ENCODE results near the gene AUTS2.

AUTS2 gene

DNA sequence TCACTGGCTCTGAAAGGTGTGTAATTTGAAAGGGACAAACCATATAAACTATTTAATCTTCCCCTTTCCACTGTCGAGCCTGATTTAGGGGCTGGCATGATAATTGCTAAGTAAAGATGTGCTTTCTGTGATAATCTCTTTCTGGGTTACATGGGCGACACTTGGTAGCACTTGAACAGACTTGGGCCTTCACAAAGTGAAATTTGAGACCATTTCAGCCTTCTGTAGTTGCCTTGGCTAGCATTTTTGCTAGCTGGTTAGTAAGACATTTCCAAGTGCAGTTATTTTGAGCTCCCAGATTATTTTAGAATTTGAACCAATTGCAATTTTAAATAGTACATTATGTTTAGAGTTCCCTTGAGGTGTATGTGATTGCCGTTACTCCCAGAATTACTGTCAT, 1101.0 kb downstream of the AUTS2 start:
- no peak for ATAC-seq (replicated peaks; ENCODE audit: extremely low read depth, poor library complexity, severe bottlenecking)
- H3K36me3 Mint-ChIP-seq (ENCODE audit: insufficient read depth), result peaks cover 27% of the 10 kb centered on the region
- H3K4me1 Mint-ChIP-seq, result peaks cover 42% of the 10 kb centered on the region
- DNase-seq (ENCODE audit: low spot score in 2 of 2), result no peak
- H3K9me3 Mint-ChIP-seq, result no peaks in the 10 kb centered on the region
- no peak overlapping the region for H3K27ac Mint-ChIP-seq (ENCODE audit: low read depth)
- no peaks in the 10 kb centered on the region for H3K27me3 Mint-ChIP-seq
- H3K4me3 Mint-ChIP-seq, result no peak overlapping the region

DNA sequence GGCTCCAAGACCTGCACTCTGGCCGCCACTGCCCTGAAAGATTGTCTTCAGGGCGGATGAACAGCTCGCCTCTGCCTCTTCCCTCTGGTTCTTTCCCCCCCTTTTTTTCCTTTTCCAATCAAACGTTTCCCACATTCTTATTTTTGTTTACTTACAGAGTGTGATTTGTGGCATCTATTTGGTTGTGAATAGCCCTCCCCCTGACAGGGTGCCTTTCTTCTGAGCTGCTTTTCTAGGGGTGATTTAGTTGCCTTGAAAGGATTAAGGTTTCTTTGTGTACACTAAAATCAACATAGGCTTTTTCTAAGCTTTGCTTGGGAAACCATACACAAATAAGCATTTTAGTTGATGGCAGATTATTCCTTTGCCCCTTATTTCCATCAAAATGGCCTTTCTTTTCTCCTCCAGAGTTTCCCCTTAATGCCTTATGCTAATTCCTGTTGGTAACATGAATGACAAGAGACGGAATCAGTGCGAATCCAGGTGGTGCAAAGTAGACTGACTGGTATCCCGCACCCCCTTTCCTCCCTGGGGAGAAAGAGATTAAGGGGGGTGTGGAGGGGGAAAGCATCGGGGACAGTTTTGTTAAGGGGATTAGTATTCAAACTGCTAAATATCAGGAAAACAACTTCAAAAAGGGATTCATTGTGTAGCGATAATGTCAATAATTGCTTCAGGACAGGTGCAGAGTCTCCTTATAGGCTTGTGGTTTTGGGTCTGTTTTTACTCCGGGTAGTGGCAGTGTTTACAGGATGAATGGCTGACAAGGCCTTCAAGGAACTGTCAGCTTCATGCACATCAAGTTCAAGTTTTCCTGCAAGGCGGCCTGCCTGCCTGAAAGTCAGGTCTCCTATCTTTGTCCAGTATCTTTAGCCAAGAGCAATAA, 1102.0 kb downstream of the AUTS2 start:
- ATAC-seq (replicated peaks; ENCODE audit: extremely low read depth, poor library complexity, severe bottlenecking), result no peak
- no peaks in the 10 kb centered on the region for H3K9me3 Mint-ChIP-seq
- DNase-seq (ENCODE audit: low spot score in 2 of 2), result no peak
- no peak overlapping the region for H3K27ac Mint-ChIP-seq (ENCODE audit: low read depth)
- peaks cover 52% of the 10 kb centered on the region for H3K4me1 Mint-ChIP-seq
- H3K36me3 Mint-ChIP-seq (ENCODE audit: insufficient read depth), result peaks cover 29% of the 10 kb centered on the region
- H3K4me3 Mint-ChIP-seq, result no peak overlapping the region
- H3K27me3 Mint-ChIP-seq, result no peaks in the 10 kb centered on the region

DNA sequence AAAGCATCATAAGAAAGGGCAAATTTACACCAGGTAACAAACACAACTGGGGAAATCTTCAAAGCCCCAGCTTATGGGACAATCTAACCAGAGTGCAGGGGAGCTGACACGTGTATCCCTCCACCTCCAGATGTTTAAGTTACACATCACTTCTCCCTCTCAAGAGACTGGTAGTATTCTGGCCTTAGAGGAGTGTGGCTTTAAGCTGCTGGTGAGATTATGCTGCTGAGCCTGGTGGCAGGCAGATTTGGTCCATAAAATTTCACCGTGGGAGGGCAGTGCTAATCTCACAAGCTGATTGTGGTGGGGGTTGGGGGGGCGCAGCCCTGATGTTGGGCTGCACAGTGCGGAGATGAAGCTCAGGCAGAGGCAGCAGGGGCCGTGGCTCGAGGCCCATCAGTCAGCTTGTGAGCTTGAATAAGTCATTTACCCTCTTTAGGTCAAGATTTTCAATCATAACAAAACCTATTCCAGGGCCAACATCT, 1102.7 kb downstream of the AUTS2 start:
- ATAC-seq (replicated peaks; ENCODE audit: extremely low read depth, poor library complexity, severe bottlenecking), result no peak
- Mint-ChIP-seq H3K4me3 (no peak overlapping the region), H3K36me3 (ENCODE audit: insufficient read depth) (peaks cover 24% of the 10 kb centered on the region), H3K27ac (ENCODE audit: low read depth) (no peak overlapping the region), H3K27me3 (no peaks in the 10 kb centered on the region), H3K4me1 (peaks cover 53% of the 10 kb centered on the region), H3K9me3 (no peaks in the 10 kb centered on the region)
- DNase-seq (ENCODE audit: low spot score in 2 of 2), result no peak

GRCh38 chr7:70701477-70701876, 1103.2 kb downstream of the AUTS2 start:
- no peaks in the 10 kb centered on the region for H3K27me3 Mint-ChIP-seq
- ATAC-seq (replicated peaks; ENCODE audit: extremely low read depth, poor library complexity, severe bottlenecking), result no peak
- no peak for DNase-seq (ENCODE audit: low spot score in 2 of 2)
- no peak overlapping the region for H3K27ac Mint-ChIP-seq (ENCODE audit: low read depth)
- H3K4me3 Mint-ChIP-seq, result no peak overlapping the region
- H3K36me3 Mint-ChIP-seq (ENCODE audit: insufficient read depth), result peaks cover 22% of the 10 kb centered on the region
- H3K4me1 Mint-ChIP-seq, result peaks cover 53% of the 10 kb centered on the region
- no peaks in the 10 kb centered on the region for H3K9me3 Mint-ChIP-seq

GRCh38 chr7:70701991-70702390, 1103.7 kb downstream of the AUTS2 start:
- DNase-seq (ENCODE audit: low spot score in 2 of 2), result no peak
- Mint-ChIP-seq H3K9me3 (no peaks in the 10 kb centered on the region), H3K27ac (ENCODE audit: low read depth) (no peak overlapping the region), H3K4me1 (peaks cover 52% of the 10 kb centered on the region), H3K27me3 (no peaks in the 10 kb centered on the region), H3K36me3 (ENCODE audit: insufficient read depth) (peaks cover 21% of the 10 kb centered on the region), H3K4me3 (no peak overlapping the region)
- no peak for ATAC-seq (replicated peaks; ENCODE audit: extremely low read depth, poor library complexity, severe bottlenecking)

- Mint-ChIP-seq H3K9me3 (no peaks in the 10 kb centered on the region), H3K27ac (ENCODE audit: low read depth) (peak overlapping the region; percentile 38)
- ATAC-seq (replicated peaks; ENCODE audit: extremely low read depth, poor library complexity, severe bottlenecking), result no peak
These were observed 1105.5 kb downstream of the AUTS2 start for GRCh38 chr7:70703785-70704184.

DNA sequence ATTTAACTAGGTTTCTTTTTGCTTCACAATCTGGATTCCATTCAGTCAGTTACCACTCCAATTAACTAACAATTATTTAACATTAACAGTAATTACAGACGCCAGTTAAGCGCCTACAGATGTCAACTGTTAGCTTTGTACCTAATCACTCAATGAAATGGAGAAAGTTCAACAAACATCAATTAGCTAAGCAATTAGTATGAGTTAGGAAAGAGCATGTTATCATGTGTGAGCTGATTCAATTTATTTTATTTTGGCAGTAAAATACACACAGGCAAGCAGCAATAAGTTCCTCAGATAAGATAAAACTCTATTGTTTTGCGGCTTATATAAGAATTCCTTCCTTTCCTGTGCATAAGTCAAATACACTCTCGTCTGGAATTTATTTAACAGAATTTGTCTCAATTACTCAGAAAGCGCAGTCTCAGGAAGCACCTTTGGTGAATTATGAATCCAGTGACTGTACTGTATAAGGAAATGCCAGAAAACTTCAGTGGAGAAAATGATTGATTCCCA, 1106.6 kb downstream of the AUTS2 start:
- H3K27ac Mint-ChIP-seq (ENCODE audit: low read depth), result no peak overlapping the region
- no peaks in the 10 kb centered on the region for H3K27me3 Mint-ChIP-seq
- H3K9me3 Mint-ChIP-seq, result no peaks in the 10 kb centered on the region
- peaks cover 48% of the 10 kb centered on the region for H3K4me1 Mint-ChIP-seq
- H3K36me3 Mint-ChIP-seq (ENCODE audit: insufficient read depth), result peaks cover 12% of the 10 kb centered on the region
- DNase-seq (ENCODE audit: low spot score in 2 of 2), result no peak
- ATAC-seq (replicated peaks; ENCODE audit: extremely low read depth, poor library complexity, severe bottlenecking), result no peak
- no peak overlapping the region for H3K4me3 Mint-ChIP-seq

More at GRCh38 chr7:70703785-70704184, 1105.5 kb downstream of the AUTS2 start:
- no peak for DNase-seq (ENCODE audit: low spot score in 2 of 2)
- H3K36me3 Mint-ChIP-seq (ENCODE audit: insufficient read depth), result peaks cover 13% of the 10 kb centered on the region
- peaks cover 49% of the 10 kb centered on the region for H3K4me1 Mint-ChIP-seq
- H3K27me3 Mint-ChIP-seq, result no peaks in the 10 kb centered on the region
- peak overlapping the region; percentile 9 for H3K4me3 Mint-ChIP-seq

GRCh38 chr7:70706204-70706603, 1107.9 kb downstream of the AUTS2 start:
- H3K4me1 Mint-ChIP-seq, result peaks cover 61% of the 10 kb centered on the region
- H3K27ac Mint-ChIP-seq (ENCODE audit: low read depth), result peak overlapping the region; percentile 51
- peaks cover 12% of the 10 kb centered on the region for H3K36me3 Mint-ChIP-seq (ENCODE audit: insufficient read depth)
- no peaks in the 10 kb centered on the region for H3K9me3 Mint-ChIP-seq
- DNase-seq (ENCODE audit: low spot score in 2 of 2) (no peak), ATAC-seq (replicated peaks; ENCODE audit: extremely low read depth, poor library complexity, severe bottlenecking) (no peak)
- H3K27me3 Mint-ChIP-seq, result no peaks in the 10 kb centered on the region
- no peak overlapping the region for H3K4me3 Mint-ChIP-seq

GRCh38 chr7:70706698-70707097, 1108.4 kb downstream of the AUTS2 start:
- Mint-ChIP-seq H3K4me3 (no peak overlapping the region), H3K9me3 (no peaks in the 10 kb centered on the region), H3K27me3 (no peaks in the 10 kb centered on the region), H3K27ac (ENCODE audit: low read depth) (peak overlapping the region; percentile 51), H3K36me3 (ENCODE audit: insufficient read depth) (peaks cover 10% of the 10 kb centered on the region), H3K4me1 (peaks cover 66% of the 10 kb centered on the region)
- DNase-seq (ENCODE audit: low spot score in 2 of 2), result no peak
- ATAC-seq (replicated peaks; ENCODE audit: extremely low read depth, poor library complexity, severe bottlenecking), result no peak

DNA sequence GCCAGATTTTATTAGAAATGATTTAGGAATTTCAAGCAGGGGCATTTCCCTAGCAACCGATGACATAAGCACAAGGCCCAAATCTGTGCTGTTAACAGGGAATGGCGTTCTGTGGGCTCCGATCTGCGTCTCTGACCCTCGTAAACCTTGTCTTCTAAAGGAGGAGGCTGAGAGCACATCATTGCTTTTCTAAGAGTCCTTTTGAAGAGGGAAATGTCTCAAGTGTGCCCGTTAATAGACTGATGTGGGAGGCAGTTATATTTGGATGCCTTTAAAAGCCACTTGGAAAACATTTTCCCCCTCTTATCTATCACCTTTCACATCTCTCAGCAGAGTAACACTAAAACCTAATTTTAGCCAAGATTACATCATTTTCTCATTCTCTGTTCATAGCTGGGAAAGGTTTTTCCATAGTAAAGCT, 1109.6 kb downstream of the AUTS2 start:
- Mint-ChIP-seq H3K36me3 (ENCODE audit: insufficient read depth) (peaks cover 11% of the 10 kb centered on the region), H3K4me1 (peaks cover 78% of the 10 kb centered on the region), H3K4me3 (peak overlapping the region; percentile 4), H3K27ac (ENCODE audit: low read depth) (peak overlapping the region; percentile 51), H3K27me3 (no peaks in the 10 kb centered on the region), H3K9me3 (no peaks in the 10 kb centered on the region)
- no peak for ATAC-seq (replicated peaks; ENCODE audit: extremely low read depth, poor library complexity, severe bottlenecking)
- DNase-seq (ENCODE audit: low spot score in 2 of 2), result no peak

DNA sequence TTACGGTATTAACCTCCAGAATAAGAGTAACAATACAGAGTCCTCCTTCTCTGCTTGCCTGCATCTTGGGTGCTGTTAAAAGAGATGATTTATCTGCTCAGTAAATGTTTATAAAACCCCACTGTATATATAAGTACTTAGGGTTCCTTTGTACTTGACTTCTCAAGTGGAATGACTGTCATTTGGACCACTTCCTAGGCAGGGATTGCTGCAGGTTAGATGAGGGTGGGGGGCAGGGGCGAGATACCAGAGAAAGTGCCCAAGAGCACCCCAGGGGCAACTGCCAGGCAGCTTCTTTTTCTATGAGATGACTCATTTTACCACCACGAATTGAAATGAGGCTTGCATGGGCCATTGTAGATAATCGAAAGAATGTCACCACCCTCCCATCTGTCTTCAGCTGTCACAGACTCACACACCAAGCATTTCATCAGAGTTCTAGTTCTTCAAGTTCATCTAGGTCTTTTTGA, 1111.8 kb downstream of the AUTS2 start:
- DNase-seq (ENCODE audit: low spot score in 2 of 2), result no peak
- Mint-ChIP-seq H3K27ac (ENCODE audit: low read depth) (peak overlapping the region; percentile 61), H3K4me3 (peak overlapping the region; percentile 25), H3K9me3 (no peaks in the 10 kb centered on the region), H3K4me1 (peaks cover 75% of the 10 kb centered on the region), H3K27me3 (no peaks in the 10 kb centered on the region), H3K36me3 (ENCODE audit: insufficient read depth) (peaks cover 6% of the 10 kb centered on the region)
- no peak for ATAC-seq (replicated peaks; ENCODE audit: extremely low read depth, poor library complexity, severe bottlenecking)

DNA sequence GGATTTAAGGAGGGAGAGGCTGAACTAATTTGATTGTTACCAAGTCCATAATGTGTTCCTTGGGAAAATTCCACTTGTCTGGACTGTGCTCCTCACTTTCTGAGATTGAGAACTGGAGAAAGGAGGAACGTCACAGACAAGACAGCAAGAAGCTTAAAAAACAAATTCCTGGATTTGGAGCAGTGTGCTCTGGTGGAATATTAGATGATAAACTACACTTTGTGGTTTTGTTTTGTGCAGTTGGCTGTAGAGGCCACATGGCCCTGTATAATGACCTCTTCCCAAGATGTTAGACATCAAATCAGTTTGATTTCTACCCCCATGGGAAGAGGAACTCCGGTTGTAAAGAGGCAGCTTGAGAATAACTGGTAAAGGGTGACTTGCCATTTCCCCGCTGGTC, 1112.4 kb downstream of the AUTS2 start:
- Mint-ChIP-seq H3K4me3 (peak overlapping the region; percentile 25), H3K9me3 (no peaks in the 10 kb centered on the region), H3K27me3 (no peaks in the 10 kb centered on the region), H3K36me3 (ENCODE audit: insufficient read depth) (peaks cover 8% of the 10 kb centered on the region), H3K27ac (ENCODE audit: low read depth) (peak overlapping the region; percentile 61), H3K4me1 (peaks cover 76% of the 10 kb centered on the region)
- DNase-seq (ENCODE audit: low spot score in 2 of 2) (no peak), ATAC-seq (replicated peaks; ENCODE audit: extremely low read depth, poor library complexity, severe bottlenecking) (no peak)

DNA sequence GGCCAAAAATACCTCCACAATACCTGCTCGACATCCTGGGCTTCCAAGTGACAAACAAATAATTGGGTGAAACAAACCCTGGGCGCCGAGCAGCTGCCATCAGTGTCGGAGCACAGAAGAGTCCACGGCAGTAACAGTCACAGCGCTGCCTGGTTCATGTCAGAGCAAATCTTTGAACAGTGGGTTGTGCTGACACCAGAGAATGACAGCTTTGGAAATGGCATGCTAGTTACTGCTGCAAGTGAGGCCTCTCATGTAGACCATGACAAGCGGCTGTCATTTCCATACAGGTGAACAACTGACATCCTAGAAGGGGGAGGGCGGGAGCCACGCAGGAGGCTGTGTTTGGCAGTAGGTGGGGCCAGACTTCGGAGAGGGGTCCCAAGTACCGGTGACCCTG, 1113.2 kb downstream of the AUTS2 start:
- H3K36me3 Mint-ChIP-seq (ENCODE audit: insufficient read depth), result peaks cover 10% of the 10 kb centered on the region
- no peaks in the 10 kb centered on the region for H3K9me3 Mint-ChIP-seq
- no peaks in the 10 kb centered on the region for H3K27me3 Mint-ChIP-seq
- peaks cover 73% of the 10 kb centered on the region for H3K4me1 Mint-ChIP-seq
- DNase-seq (ENCODE audit: low spot score in 2 of 2) (no peak), ATAC-seq (replicated peaks; ENCODE audit: extremely low read depth, poor library complexity, severe bottlenecking) (no peak)
- H3K4me3 Mint-ChIP-seq, result no peak overlapping the region
- H3K27ac Mint-ChIP-seq (ENCODE audit: low read depth), result no peak overlapping the region
